Measurements from ENCODE around the gene PLA2G4E. TPM values are rescaled to one million over a fixed set of nuclear protein-coding genes. Genes with fewer than 3 reads are reported as not detected.

The PLA2G4E gene
- total RNA-seq, 1 experiment from 2014 or later, result not detected

DNA sequence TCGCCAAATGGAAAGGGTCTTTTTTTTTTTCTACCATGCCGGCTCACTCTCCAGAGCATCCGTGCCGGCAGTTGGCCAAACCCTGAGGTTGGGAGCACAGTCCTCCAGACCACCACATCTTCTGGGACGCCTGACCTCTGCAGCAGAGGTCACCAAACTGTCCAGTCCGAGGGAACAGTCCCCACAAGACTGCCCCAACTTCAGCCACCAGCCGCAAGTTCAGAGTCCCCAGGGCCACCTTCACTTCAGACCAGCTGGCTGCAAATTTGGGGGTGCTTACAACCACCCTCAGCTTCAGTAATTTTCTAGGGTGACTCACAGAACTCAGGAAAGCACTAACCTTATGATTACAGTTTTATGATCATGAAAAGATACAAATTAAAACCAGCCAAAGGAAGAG is 44.6 kb upstream of the PLA2G4E start:
- no peak for DNase-seq
- Histone ChIP-seq H3K79me2 (ENCODE audit: low read depth) (no peaks in the 10 kb centered on the region), H3K27me3 (ENCODE audit: insufficient read depth, low read depth) (no peaks in the 10 kb centered on the region), H3K27ac (no peak overlapping the region), H2AFZ (no peak overlapping the region), H3K36me3 (ENCODE audit: low read depth) (no peaks in the 10 kb centered on the region), H3F3A (ENCODE audit: insufficient read depth, low read depth) (0 out of 2 replicates have a peak, but pooled peaks cover 4% of the 10 kb centered on the region), H3K4me3 (no peak overlapping the region), H3K4me1 (replicated peaks; ENCODE audit: insufficient read depth) (no peaks in the 10 kb centered on the region), H3K9me3 (ENCODE audit: insufficient read depth, low read depth) (no peaks in the 10 kb centered on the region), H3K4me2 (no peak overlapping the region), H3K9me2 (ENCODE audit: insufficient read depth) (no peaks in the 10 kb centered on the region), H4K20me1 (ENCODE audit: insufficient read depth) (no peaks in the 10 kb centered on the region)
- BruUV-seq (replicated peaks), result no TSS peak
- no peak for TF ChIP-seq EZH2 (IDR thresholded peaks at IDR 0.05; ENCODE audit: low read depth)
- TF ChIP-seq, protein P1, sequence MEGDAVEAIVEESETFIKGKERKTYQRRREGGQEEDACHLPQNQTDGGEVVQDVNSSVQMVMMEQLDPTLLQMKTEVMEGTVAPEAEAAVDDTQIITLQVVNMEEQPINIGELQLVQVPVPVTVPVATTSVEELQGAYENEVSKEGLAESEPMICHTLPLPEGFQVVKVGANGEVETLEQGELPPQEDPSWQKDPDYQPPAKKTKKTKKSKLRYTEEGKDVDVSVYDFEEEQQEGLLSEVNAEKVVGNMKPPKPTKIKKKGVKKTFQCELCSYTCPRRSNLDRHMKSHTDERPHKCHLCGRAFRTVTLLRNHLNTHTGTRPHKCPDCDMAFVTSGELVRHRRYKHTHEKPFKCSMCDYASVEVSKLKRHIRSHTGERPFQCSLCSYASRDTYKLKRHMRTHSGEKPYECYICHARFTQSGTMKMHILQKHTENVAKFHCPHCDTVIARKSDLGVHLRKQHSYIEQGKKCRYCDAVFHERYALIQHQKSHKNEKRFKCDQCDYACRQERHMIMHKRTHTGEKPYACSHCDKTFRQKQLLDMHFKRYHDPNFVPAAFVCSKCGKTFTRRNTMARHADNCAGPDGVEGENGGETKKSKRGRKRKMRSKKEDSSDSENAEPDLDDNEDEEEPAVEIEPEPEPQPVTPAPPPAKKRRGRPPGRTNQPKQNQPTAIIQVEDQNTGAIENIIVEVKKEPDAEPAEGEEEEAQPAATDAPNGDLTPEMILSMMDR (conservative IDR thresholded peaks at IDR 0.05), result no peak
- intact Hi-C loops (cut with micrococcal nuclease; ENCODE audit: unreplicated experiment), result loop anchor here (5.0 kb wide), 1 partner anchor 407 kb away; no protein-coding TSS in a partner anchor
- ChIA-PET POLR2A (ENCODE audit: unreplicated experiment) (no interaction called here), CTCF (no interaction called here)

DNA sequence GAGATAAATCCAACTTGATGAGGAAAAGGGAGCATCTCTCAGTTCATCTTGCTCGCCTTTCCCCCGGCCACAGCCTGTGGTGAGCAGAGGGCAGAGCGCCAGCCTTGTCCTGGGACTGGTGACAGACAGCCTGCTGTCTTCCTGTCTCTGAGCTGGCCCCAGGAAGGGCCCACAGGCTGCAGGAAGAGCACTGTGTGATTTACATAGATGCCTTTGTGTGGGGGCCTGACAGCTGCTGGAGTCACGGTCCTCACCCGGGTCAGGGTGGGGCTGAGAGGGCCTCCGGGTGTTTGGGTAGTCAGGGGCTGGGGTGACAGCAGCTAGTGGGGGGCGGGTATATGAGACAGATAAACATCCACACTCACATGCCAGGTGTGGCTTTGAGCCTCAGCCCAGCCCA is 44.2 kb upstream of the PLA2G4E start:
- no peak overlapping the region for H3K4me3 ChIP-seq
- no peak for DNase-seq
- TF ChIP-seq, protein P1 (conservative IDR thresholded peaks at IDR 0.05), result no peak
- no peak for TF ChIP-seq EZH2 (IDR thresholded peaks at IDR 0.05; ENCODE audit: low read depth)
- H3F3A ChIP-seq (ENCODE audit: insufficient read depth, low read depth), result 0 out of 2 replicates have a peak, but pooled peaks cover 4% of the 10 kb centered on the region
- no TSS peak for BruUV-seq (replicated peaks)
- H2AFZ ChIP-seq, result no peak overlapping the region
- H3K9me2 ChIP-seq (ENCODE audit: insufficient read depth), result no peaks in the 10 kb centered on the region
- no peaks in the 10 kb centered on the region for H4K20me1 ChIP-seq (ENCODE audit: insufficient read depth)
- H3K27ac ChIP-seq, result no peak overlapping the region
- H3K4me1 ChIP-seq (replicated peaks; ENCODE audit: insufficient read depth), result no peaks in the 10 kb centered on the region
- intact Hi-C loops (cut with micrococcal nuclease; ENCODE audit: unreplicated experiment), result loop anchor here (5.0 kb wide), 1 partner anchor 407 kb away; no protein-coding TSS in a partner anchor
- no peak overlapping the region for H3K4me2 ChIP-seq
- H3K27me3 ChIP-seq (ENCODE audit: insufficient read depth, low read depth), result no peaks in the 10 kb centered on the region
- POLR2A ChIA-PET (ENCODE audit: unreplicated experiment), result no interaction called here
- CTCF ChIA-PET, result no interaction called here
- no peaks in the 10 kb centered on the region for H3K79me2 ChIP-seq (ENCODE audit: low read depth)
- no peaks in the 10 kb centered on the region for H3K9me3 ChIP-seq (ENCODE audit: insufficient read depth, low read depth)
- no peaks in the 10 kb centered on the region for H3K36me3 ChIP-seq (ENCODE audit: low read depth)

GRCh38 chr15:42064271-42064670 is 43.4 kb upstream of the PLA2G4E start:
- intact Hi-C loops (cut with micrococcal nuclease; ENCODE audit: unreplicated experiment), result no loop called here
- 0 out of 2 replicates have a peak, but pooled peaks cover 4% of the 10 kb centered on the region for H3F3A ChIP-seq (ENCODE audit: insufficient read depth, low read depth)
- H3K4me3 ChIP-seq, result no peak overlapping the region
- H2AFZ ChIP-seq, result no peak overlapping the region
- H4K20me1 ChIP-seq (ENCODE audit: insufficient read depth), result no peaks in the 10 kb centered on the region
- no peak for TF ChIP-seq EZH2 (IDR thresholded peaks at IDR 0.05; ENCODE audit: low read depth)
- TF ChIP-seq, protein P1 (conservative IDR thresholded peaks at IDR 0.05), result no peak
- H3K9me3 ChIP-seq (ENCODE audit: insufficient read depth, low read depth), result no peaks in the 10 kb centered on the region
- no peaks in the 10 kb centered on the region for H3K79me2 ChIP-seq (ENCODE audit: low read depth)
- H3K27ac ChIP-seq, result no peak overlapping the region
- H3K9me2 ChIP-seq (ENCODE audit: insufficient read depth), result no peaks in the 10 kb centered on the region
- ChIA-PET CTCF (interaction anchor here (1.7 kb wide), 1 partner anchor 20 kb away, joined by 4 read pairs; no protein-coding TSS in a partner anchor), POLR2A (ENCODE audit: unreplicated experiment) (no interaction called here)
- H3K36me3 ChIP-seq (ENCODE audit: low read depth), result no peaks in the 10 kb centered on the region
- no TSS peak for BruUV-seq (replicated peaks)
- H3K4me2 ChIP-seq, result no peak overlapping the region
- H3K27me3 ChIP-seq (ENCODE audit: insufficient read depth, low read depth), result no peaks in the 10 kb centered on the region
- no peak for DNase-seq
- H3K4me1 ChIP-seq (replicated peaks; ENCODE audit: insufficient read depth), result no peaks in the 10 kb centered on the region

Measured in PC-9 (cell line).